Naive thymus-derived CD8-positive, alpha-beta T cell (primary cell): ENCODE data around the gene TGFB2. TPM values are rescaled to one million over a fixed set of nuclear protein-coding genes. Genes with fewer than 3 reads are reported as not detected.

ENCODE experiments used
- ATAC-seq, 2 donors: fragments of 150-1000 bp; cut with Tn5 transposase in 1 of 2; sonication (Bioruptor Pico), chemical (Tn5 transposase) in 1 of 2; 1 replicate in 1 of 2; 2 replicates in 1 of 2; pipeline ENCODE4 v1.10.0; 2021; ENCODE audit warnings: mild to moderate bottlenecking in 2 of 2, moderate library complexity in 2 of 2
- POLR2A ChIA-PET: fragments of 350-600 bp; sonication (Branson Sonifier 250); formaldehyde crosslinking; loops from one replicate; lab custom pipeline; 2021; ENCODE audit warnings: antibody characterized with exemption; lab: Charles Lee
- DNase-seq, 10 donors: peaks; one replicate each; pipeline versions ENCODE4 v3.0.0 to v3.0.0-alpha.2; 2020 to 2022
- H3K27ac Mint-ChIP-seq, 10 donors: one replicate each; pipeline ENCODE4 v1.8.0; 2020 to 2022; ENCODE audit warnings: mild to moderate bottlenecking in 10 of 10, mixed read lengths in 10 of 10, moderate library complexity in 4 of 10, inconsistent platforms in 1 of 10
- H3K27me3 Mint-ChIP-seq, 5 donors: one replicate each; pipeline ENCODE4 v1.8.0; 2021 to 2022; ENCODE audit warnings: mixed read lengths in 5 of 5
- H3K36me3 Mint-ChIP-seq, 3 donors: one replicate each; pipeline ENCODE4 v1.8.0; 2020 to 2022; ENCODE audit warnings: mixed read lengths in 3 of 3, mild to moderate bottlenecking in 2 of 3, inconsistent platforms in 1 of 3
- H3K4me1 Mint-ChIP-seq, 4 donors: one replicate each; pipeline ENCODE4 v1.8.0; 2021 to 2022; ENCODE audit warnings: mixed read lengths in 4 of 4
- H3K4me3 Mint-ChIP-seq, 10 donors: one replicate each; pipeline ENCODE4 v1.8.0; 2020 to 2022; ENCODE audit warnings: mild to moderate bottlenecking in 10 of 10, mixed read lengths in 10 of 10, moderate library complexity in 6 of 10, inconsistent platforms in 1 of 10
- H3K9me3 Mint-ChIP-seq, 9 donors: one replicate each; pipeline ENCODE4 v1.8.0; 2020 to 2022; ENCODE audit warnings: mixed read lengths in 9 of 9, mild to moderate bottlenecking in 3 of 9, inconsistent platforms in 1 of 9, moderate library complexity in 1 of 9
- polyA plus RNA-seq, 3 donors: library from polyadenylated mRNA; unstranded; fragments of 300-500 nt; fragmentation: Illumina TruSeq; gene quantifications; one replicate each; pipeline ENCODE4 v1.2.3, GENCODE V29; 2021
- total RNA-seq, 8 experiments: library from RNA in 2 of 8; stranded (reverse) in 2 of 8; gene quantifications; one replicate each; pipeline ENCODE4 v1.2.3 and lab custom pipeline; 2021 to 2026

TGFB2 gene
- under 1 TPM in 1 of 2 experiments, not detected in 1; 0.16 TPM for total RNA-seq
- not detected for polyA plus RNA-seq
- total RNA-seq (lab: John Stamatoyannopoulos, UW): 0 to 0.90 (median 0.32) reads per million in 6 experiments

DNA sequence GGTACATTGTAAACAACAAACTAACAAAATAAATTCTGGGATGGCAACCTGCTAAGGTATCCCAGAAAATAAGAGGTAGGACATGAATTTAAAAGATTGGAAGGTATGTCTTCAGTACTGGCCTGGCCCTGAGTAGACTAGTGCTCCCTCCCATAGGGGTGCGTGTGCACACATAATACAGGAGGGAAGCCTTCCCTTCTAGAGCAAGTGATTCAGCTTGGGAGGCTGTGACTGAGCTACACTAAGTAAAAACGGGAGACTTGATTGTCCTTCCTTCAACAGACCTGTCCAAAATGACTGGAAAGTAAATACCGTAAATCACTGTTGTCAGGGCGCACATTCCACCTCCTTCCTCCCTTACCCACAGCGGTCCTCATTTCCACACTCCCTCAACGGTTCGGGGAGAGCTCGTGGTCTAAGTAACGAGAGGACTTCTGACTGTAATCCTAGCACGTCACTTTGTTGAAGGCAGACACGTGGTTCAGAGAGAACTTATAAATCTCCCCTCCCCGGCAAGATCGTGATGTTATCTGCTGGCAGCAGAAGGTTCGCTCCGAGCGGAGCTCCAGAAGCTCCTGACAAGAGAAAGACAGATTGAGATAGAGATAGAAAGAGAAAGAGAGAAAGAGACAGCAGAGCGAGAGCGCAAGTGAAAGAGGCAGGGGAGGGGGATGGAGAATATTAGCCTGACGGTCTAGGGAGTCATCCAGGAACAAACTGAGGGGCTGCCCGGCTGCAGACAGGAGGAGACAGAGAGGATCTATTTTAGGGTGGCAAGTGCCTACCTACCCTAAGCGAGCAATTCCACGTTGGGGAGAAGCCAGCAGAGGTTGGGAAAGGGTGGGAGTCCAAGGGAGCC is at the start of gene TGFB2:
TSS of gene TGFB2 (plus strand) at position 523 of the 859 bp plus-strand sequence. CDS start 1,366 bp downstream, outside the sequence.
- peaks cover 5 to 37% (median 17%) of the 10 kb centered on the region in 5 donors for H3K27me3 Mint-ChIP-seq
- POLR2A ChIA-PET: no interaction called here
- peak within 1 kb of the TSS in 4 of 10 donors; percentile 49 to 73 (median 66) for H3K27ac Mint-ChIP-seq
- DNase-seq (peak in 3 of 10 donors; percentile 2 to 26 (median 21)), ATAC-seq (peak; percentile 29 to 36)
- no peak within 1 kb of the TSS for H3K4me3 Mint-ChIP-seq
- peaks cover 0 to 34% (median 16%) of the 10 kb centered on the region in 4 donors for H3K4me1 Mint-ChIP-seq
- peaks cover 8 to 25% (median 22%) of the 10 kb centered on the region in 3 donors for H3K36me3 Mint-ChIP-seq
- no peaks in the 10 kb centered on the region for H3K9me3 Mint-ChIP-seq

DNA sequence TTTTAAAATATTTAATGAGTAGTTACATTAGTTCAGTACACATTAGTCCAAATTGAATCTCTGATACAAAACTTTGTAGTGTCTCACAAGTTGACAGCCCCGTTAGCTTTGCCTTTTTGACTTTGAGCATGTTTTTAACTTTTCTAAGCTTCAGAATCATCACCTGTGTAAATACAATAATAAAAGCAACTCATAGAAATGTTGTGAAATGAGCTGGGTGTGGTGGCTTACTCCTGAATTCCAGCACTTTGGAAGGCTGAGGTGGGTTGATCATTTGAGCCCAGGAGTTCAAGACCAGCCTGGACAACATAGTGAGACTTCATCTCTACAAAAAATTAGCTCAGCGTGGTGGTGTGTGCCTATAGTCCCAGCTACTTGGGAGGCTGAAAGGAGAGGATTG is 49.0 kb upstream of the TGFB2 start:
- H3K27me3 Mint-ChIP-seq: no peaks in the 10 kb centered on the region
- POLR2A ChIA-PET: no interaction called here
- H3K27ac Mint-ChIP-seq: no peak overlapping the region
- H3K36me3 Mint-ChIP-seq: peaks cover 0 to 46% (median 6%) of the 10 kb centered on the region in 3 donors
- H3K9me3 Mint-ChIP-seq: no peaks in the 10 kb centered on the region
- peaks cover 16 to 52% (median 27%) of the 10 kb centered on the region in 4 donors for H3K4me1 Mint-ChIP-seq
- H3K4me3 Mint-ChIP-seq: no peak overlapping the region
- no peak for ATAC-seq
- no peak for DNase-seq

DNA sequence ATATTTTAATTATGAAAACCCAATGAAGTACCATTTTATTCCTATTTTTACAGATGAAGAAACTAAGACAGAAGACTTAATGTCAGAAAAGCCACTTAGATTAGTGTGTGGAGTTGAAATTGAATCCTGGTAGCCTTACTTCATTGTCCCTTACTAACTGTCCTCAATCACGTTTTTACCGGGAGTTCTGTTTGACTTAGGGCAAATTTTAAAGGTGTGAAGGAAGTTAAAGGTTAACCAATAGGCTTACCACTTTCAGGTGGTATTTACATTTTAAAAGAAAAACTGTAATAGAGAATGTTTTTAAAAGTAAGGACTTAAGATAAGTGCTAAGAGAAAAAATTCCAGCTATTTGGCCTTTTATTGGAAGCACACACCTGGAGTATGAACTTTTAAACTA is 47.7 kb upstream of the TGFB2 start:
- POLR2A ChIA-PET: no interaction called here
- no peak for DNase-seq
- Mint-ChIP-seq H3K27me3 (no peaks in the 10 kb centered on the region), H3K36me3 (peaks cover 0 to 54% (median 6%) of the 10 kb centered on the region in 3 donors), H3K27ac (no peak overlapping the region), H3K9me3 (no peaks in the 10 kb centered on the region), H3K4me3 (no peak overlapping the region), H3K4me1 (peaks cover 20 to 61% (median 29%) of the 10 kb centered on the region in 4 donors)
- no peak for ATAC-seq

DNA sequence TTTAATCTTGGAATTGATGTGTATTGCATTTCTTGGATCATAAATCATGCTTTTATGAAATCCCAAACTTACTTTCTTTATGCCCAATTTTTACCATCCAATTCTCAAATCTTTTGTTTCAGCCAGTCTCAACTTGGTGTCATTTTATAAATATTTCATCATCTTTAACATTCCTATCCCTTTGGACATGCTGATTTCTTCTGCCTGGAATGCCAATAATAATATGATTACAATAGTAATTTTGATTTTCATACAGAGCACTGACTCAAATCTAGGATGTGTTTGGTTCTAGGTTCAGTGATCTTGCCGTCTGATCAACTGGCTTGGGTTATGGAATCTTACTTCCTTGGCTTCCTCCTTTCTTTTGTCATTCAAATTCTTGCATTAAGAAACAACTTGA is 47.3 kb upstream of the TGFB2 start:
- Mint-ChIP-seq H3K4me1 (peaks cover 18 to 57% (median 26%) of the 10 kb centered on the region in 4 donors), H3K36me3 (peaks cover 0 to 58% (median 6%) of the 10 kb centered on the region in 3 donors), H3K27ac (peak overlapping the region in 1 of 10 donors; percentile 4), H3K27me3 (no peaks in the 10 kb centered on the region), H3K9me3 (no peaks in the 10 kb centered on the region), H3K4me3 (no peak overlapping the region)
- DNase-seq (no peak), ATAC-seq (no peak)
- POLR2A ChIA-PET: no interaction called here

DNA sequence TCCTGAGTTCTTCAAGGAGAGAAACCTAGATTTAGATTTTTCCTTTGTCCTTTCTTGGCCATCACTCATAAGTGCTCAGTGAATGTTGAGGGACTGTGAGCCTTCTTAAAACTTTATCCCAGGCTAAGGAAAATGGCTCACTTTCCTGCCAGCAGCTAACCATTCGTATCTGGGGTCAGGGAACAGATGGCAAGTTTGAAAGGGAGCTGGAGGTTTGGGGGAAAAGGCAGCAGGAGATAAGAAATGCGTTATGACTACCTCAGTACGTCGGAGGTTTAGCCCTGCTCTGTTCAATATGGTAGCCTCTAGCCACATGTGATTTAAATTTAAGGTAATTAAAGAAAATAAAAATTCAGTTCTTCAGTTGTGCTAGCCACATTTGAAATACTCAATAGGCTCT is 46.7 kb upstream of the TGFB2 start:
- H3K4me1 Mint-ChIP-seq: peaks cover 18 to 56% (median 26%) of the 10 kb centered on the region in 4 donors
- POLR2A ChIA-PET: no interaction called here

DNA sequence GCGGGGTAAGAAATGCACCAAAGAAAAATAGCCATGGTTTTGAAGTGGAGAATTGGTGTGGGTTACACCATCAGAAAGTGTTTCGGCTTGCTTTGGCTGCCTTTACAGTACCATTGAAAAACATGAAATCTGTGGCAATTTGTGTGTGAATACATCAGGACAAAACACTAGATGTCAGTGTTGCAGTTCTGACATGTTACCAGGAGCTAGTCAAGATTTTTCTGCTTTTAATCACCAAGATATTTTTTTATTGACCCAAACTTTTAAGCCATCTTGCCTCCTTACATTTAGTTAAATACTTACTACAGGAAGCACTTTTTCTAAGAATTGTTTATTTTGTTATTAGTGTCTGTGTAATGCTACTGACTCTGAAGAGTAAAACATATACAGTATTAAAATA is 45.7 kb upstream of the TGFB2 start:
- peaks cover 18 to 52% (median 24%) of the 10 kb centered on the region in 4 donors for H3K4me1 Mint-ChIP-seq
- H3K4me3 Mint-ChIP-seq: no peak overlapping the region
- POLR2A ChIA-PET: interaction anchor here (1.1 kb wide), 1 partner anchor 14 kb away, joined by 3 read pairs; the partner anchor contains the start of gene RRP15
- no peaks in the 10 kb centered on the region for H3K27me3 Mint-ChIP-seq
- DNase-seq: peak in 1 of 10 donors; percentile 2
- no peak for ATAC-seq
- peak overlapping the region in 1 of 10 donors; percentile 26 for H3K27ac Mint-ChIP-seq
- no peaks in the 10 kb centered on the region for H3K9me3 Mint-ChIP-seq
- H3K36me3 Mint-ChIP-seq: peaks cover 0 to 57% (median 7%) of the 10 kb centered on the region in 3 donors

More for the DNA sequence above, 46.7 kb upstream of the TGFB2 start:
- Mint-ChIP-seq H3K9me3 (no peaks in the 10 kb centered on the region), H3K4me3 (no peak overlapping the region), H3K27me3 (no peaks in the 10 kb centered on the region), H3K27ac (peak overlapping the region in 1 of 10 donors; percentile 4), H3K36me3 (peaks cover 0 to 61% (median 6%) of the 10 kb centered on the region in 3 donors)
- no peak for ATAC-seq
- DNase-seq: no peak

DNA sequence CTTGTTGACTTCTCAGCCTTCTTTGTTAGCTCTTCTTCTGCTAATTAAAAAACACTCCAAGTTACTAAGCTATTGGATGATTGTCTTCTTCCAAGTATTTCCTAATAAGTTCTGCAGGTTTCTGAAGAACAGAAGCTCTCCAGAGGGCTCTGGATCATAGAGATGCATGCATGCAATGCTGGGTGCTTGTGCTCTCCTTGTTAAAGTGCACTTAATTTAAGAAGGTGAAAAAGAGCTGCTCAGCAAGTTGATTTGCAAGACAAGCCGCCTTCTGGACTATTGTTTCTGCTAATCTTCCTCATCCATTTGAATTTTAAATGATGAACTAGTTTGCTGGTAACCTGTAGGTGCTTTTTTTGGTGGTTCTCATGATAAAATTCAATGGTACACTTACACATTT is 43.9 kb upstream of the TGFB2 start:
- no peak for DNase-seq
- POLR2A ChIA-PET: no interaction called here
- Mint-ChIP-seq H3K9me3 (no peaks in the 10 kb centered on the region), H3K36me3 (peaks cover 4 to 60% (median 9%) of the 10 kb centered on the region in 3 donors), H3K4me1 (peaks cover 16 to 47% (median 23%) of the 10 kb centered on the region in 4 donors), H3K4me3 (no peak overlapping the region), H3K27me3 (no peaks in the 10 kb centered on the region), H3K27ac (no peak overlapping the region)
- ATAC-seq: no peak

DNA sequence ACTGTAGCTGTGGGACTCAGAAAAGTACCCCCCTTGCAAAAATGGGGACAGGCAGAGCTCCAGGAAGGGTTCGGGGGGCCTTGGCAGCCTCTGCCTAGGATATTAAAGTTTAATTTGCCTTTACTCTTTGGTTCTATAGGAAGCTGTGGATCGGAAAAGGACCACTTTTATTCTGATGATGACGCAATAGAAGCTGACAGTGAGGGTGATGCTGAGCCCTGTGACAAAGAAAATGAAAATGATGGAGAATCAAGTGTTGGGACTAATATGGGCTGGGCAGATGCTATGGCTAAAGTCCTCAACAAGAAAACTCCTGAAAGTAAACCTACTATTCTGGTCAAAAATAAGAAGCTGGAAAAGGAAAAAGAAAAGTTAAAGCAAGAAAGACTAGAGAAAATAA is 43.0 kb upstream of the TGFB2 start:
- Mint-ChIP-seq H3K4me1 (peaks cover 11 to 38% (median 19%) of the 10 kb centered on the region in 4 donors), H3K4me3 (no peak overlapping the region), H3K9me3 (no peaks in the 10 kb centered on the region), H3K36me3 (peaks cover 4 to 56% (median 9%) of the 10 kb centered on the region in 3 donors), H3K27ac (peak overlapping the region in 3 of 10 donors; percentile 22 to 54 (median 29)), H3K27me3 (no peaks in the 10 kb centered on the region)
- ATAC-seq: no peak
- no peak for DNase-seq
- POLR2A ChIA-PET: no interaction called here

DNA sequence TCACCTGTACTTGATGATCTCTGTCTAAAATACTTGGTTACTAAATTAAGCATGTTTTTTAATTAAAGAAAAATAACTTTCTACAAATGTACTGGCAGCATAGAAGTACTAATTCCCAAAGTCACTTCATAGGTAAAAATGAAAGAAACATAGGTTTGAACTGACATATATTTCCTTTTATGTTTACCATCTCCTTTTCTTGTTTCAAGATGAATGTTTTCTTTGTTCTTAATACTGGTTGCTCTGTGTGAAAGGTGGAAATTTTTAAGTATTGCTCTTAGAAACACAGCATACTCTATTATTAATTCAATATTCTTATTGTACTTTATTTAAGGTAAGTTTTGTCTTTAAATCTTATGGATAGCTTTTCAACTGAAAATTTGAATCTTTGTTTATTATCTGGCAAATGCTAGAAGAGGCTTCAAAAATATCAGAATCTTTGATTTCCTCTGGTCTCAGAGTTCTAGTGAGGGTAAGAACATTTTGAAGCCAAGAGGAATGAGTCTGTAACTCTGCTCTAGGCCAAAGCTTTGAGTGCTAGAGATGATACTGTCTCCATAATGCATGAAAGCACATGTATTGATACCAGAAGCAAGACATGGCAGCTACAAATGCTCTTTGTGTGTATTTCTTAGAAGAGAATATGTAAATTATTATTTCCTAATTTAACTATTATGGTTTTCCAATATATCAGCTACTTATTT is 41.8 kb upstream of the TGFB2 start:
- DNase-seq (no peak), ATAC-seq (no peak)
- Mint-ChIP-seq H3K27me3 (no peaks in the 10 kb centered on the region), H3K4me1 (peaks cover 10 to 27% (median 14%) of the 10 kb centered on the region in 4 donors), H3K4me3 (no peak overlapping the region), H3K27ac (no peak overlapping the region), H3K9me3 (no peaks in the 10 kb centered on the region), H3K36me3 (peaks cover 4 to 62% (median 14%) of the 10 kb centered on the region in 3 donors)
- POLR2A ChIA-PET: no interaction called here

DNA sequence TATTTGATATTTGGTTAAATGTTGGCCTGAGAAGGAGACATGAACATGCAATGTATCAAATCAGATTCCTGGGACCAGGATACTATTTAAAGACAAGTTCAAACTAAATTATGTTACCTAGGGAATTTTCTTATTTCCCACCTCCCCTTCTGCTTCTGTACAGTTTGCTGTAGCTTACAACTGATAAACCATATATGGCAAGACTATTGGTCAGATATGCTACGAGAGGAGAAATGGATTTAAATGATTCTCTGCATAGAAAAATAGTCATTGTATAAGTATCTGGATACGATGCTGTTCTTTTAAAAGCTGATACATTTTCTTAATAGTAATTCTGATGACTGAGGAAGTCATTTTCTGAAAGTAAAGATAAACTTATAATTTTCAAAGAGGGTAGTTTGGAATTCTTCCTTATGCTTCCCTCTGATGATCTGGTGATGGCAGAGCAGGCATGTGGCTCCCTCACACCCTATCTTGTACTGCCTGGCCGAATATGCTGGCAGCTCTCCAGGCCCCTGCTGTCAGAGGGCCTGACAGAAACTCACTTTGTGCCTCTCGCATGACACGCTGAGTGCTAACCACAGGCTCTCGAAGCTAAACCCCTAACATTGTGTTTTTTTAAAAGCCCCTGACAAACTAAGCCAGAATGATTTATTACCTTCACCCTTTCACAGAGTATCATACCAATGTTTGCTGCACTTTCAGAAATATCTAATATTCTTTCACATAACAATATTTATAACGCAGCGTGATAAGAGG is 40.7 kb upstream of the TGFB2 start:
- peaks cover 4 to 72% (median 18%) of the 10 kb centered on the region in 3 donors for H3K36me3 Mint-ChIP-seq

DNA sequence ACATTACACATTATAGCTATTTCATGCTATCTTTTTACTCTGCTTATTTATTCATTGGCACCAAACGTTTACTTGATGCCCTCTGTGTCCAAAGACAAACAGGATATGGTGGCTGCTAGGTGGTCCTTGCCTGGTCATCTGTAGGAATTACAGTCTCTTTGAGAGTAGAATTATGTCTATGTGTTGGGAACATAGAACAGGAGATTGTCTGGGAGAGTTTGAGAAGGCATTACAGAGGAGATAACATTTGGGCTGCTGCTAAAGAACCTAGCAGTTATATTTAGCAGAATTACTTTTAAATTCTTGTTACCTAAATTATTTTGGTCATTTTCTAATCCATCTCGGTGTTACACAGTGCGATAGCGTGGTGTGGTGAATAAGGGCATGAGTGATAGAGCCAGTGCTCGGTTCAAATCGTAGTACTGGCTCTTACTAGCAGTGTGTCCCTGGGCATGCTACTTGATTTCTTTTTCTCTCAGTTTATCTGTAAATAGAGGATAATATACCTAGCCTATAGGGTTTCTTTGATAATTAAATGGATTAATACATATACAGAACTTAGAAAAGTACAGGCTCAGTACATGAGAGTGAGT is 39.6 kb upstream of the TGFB2 start:
- POLR2A ChIA-PET: no interaction called here
- no peaks in the 10 kb centered on the region for H3K9me3 Mint-ChIP-seq

More for the DNA sequence above, 40.7 kb upstream of the TGFB2 start:
- H3K4me3 Mint-ChIP-seq: no peak overlapping the region
- peaks cover 3 to 20% (median 11%) of the 10 kb centered on the region in 4 donors for H3K4me1 Mint-ChIP-seq
- H3K27ac Mint-ChIP-seq: peak overlapping the region in 1 of 10 donors; percentile 40
- no peaks in the 10 kb centered on the region for H3K27me3 Mint-ChIP-seq
- DNase-seq (no peak), ATAC-seq (no peak)
- H3K9me3 Mint-ChIP-seq: no peaks in the 10 kb centered on the region
- POLR2A ChIA-PET: no interaction called here

DNA sequence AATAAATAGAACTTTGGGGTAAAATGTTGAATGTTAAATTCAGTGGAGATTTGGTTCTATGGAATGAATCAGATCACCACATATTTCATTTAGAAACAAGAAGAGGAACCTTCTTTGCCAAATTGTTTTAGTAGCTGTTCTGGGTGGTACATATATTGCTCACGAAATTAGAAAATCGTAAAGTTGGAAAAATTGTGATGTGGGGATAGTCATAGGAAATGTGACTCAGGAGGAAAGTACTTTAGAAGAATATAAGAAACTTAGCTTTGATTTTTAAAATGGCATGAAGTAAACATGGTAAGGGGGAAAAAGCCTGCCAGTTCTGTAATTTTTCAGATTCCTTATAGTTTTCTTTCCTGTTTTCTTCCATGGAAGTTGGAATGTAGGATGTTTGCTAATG is 32.6 kb upstream of the TGFB2 start:
- peaks cover 0 to 5% (median 0%) of the 10 kb centered on the region in 4 donors for H3K4me1 Mint-ChIP-seq
- no peak for DNase-seq
- H3K4me3 Mint-ChIP-seq: no peak overlapping the region
- no peaks in the 10 kb centered on the region for H3K27me3 Mint-ChIP-seq
- POLR2A ChIA-PET: no interaction called here
- no peaks in the 10 kb centered on the region for H3K9me3 Mint-ChIP-seq
- peak overlapping the region in 1 of 10 donors; percentile 7 for H3K27ac Mint-ChIP-seq
- peaks cover 0 to 66% (median 24%) of the 10 kb centered on the region in 3 donors for H3K36me3 Mint-ChIP-seq
- no peak for ATAC-seq

More for the DNA sequence above, 39.6 kb upstream of the TGFB2 start:
- no peaks in the 10 kb centered on the region for H3K27me3 Mint-ChIP-seq
- H3K4me1 Mint-ChIP-seq: peaks cover 2 to 17% (median 9%) of the 10 kb centered on the region in 4 donors
- H3K36me3 Mint-ChIP-seq: peaks cover 4 to 78% (median 22%) of the 10 kb centered on the region in 3 donors
- no peak for ATAC-seq
- DNase-seq: no peak
- no peak overlapping the region for H3K4me3 Mint-ChIP-seq
- no peak overlapping the region for H3K27ac Mint-ChIP-seq
